ENCODE results near the gene CTNNB1. TPM values are rescaled to one million over a fixed set of nuclear protein-coding genes. Genes with fewer than 3 reads are reported as not detected.
A peak's percentile ranks its signal among the peaks of the same experiment; 100 is the strongest.

The CTNNB1 gene
- total RNA-seq, 1 donor from 2014 or later = 1,006 TPM

DNA sequence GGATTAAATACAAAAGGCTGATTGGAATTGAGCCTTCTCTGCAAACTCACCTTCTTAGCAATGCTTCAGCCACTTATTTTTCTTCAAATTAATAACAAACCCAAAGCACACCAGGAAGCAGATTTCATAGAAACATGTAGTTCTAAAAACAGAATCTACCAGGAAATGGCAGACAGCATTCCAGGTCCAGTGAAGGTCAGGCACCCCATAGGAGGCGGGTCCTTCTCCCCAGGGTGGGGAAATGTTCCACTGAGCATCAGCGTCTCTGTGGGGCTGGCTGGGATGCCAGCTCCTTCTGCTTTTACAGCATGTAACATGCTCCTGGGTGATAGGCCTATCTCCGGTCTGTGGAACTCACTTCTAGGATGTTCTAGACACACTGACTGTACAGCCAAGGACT, 49.2 kb downstream of the CTNNB1 start:
- no peaks in the 10 kb centered on the region for H3K27me3 ChIP-seq (ENCODE audit: control insufficient read depth, insufficient read depth, low read length)
- FAIRE-seq (no peak), DNase-seq (ENCODE audit: low read depth) (no peak)
- H3K4me3 ChIP-seq (ENCODE audit: low read depth, low read length) = no peak overlapping the region
- TF ChIP-seq, protein P1, sequence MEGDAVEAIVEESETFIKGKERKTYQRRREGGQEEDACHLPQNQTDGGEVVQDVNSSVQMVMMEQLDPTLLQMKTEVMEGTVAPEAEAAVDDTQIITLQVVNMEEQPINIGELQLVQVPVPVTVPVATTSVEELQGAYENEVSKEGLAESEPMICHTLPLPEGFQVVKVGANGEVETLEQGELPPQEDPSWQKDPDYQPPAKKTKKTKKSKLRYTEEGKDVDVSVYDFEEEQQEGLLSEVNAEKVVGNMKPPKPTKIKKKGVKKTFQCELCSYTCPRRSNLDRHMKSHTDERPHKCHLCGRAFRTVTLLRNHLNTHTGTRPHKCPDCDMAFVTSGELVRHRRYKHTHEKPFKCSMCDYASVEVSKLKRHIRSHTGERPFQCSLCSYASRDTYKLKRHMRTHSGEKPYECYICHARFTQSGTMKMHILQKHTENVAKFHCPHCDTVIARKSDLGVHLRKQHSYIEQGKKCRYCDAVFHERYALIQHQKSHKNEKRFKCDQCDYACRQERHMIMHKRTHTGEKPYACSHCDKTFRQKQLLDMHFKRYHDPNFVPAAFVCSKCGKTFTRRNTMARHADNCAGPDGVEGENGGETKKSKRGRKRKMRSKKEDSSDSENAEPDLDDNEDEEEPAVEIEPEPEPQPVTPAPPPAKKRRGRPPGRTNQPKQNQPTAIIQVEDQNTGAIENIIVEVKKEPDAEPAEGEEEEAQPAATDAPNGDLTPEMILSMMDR (IDR thresholded peaks at IDR 0.05; ENCODE audit: insufficient read depth, low read length, severe bottlenecking) = no peak
- no peaks in the 10 kb centered on the region for H3K36me3 ChIP-seq (ENCODE audit: control insufficient read depth, insufficient read depth, low read length)

DNA sequence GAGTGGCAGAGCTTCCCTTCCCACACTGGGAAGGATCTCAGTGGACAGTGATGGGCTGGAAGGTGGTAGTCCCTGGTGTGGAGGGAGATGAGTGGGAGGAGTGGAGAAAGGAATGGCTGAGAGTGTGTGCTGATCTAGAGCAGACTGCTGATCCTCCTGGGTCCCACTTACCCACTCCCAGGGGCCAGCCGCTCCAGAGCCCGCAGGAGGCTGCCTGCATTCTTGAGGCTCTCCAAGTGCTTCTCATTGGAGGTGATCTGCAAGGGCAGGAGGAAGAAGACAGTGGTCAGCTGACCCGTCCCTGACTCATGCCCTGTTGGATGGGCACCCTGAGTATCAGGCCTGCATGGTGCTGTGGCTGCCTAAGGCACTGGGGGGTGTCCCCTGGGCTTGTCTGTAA, 50.0 kb downstream of the CTNNB1 start:
- TF ChIP-seq, protein P1 (IDR thresholded peaks at IDR 0.05; ENCODE audit: insufficient read depth, low read length, severe bottlenecking) = no peak
- FAIRE-seq (no peak), DNase-seq (ENCODE audit: low read depth) (no peak)
- no peak overlapping the region for H3K4me3 ChIP-seq (ENCODE audit: low read depth, low read length)
- no peaks in the 10 kb centered on the region for H3K27me3 ChIP-seq (ENCODE audit: control insufficient read depth, insufficient read depth, low read length)
- H3K36me3 ChIP-seq (ENCODE audit: control insufficient read depth, insufficient read depth, low read length) = no peaks in the 10 kb centered on the region

GRCh38 chr3:41250825-41251224, 51.5 kb downstream of the CTNNB1 start:
- H3K27me3 ChIP-seq (ENCODE audit: control insufficient read depth, insufficient read depth, low read length) = no peaks in the 10 kb centered on the region
- TF ChIP-seq, protein P1 (IDR thresholded peaks at IDR 0.05; ENCODE audit: insufficient read depth, low read length, severe bottlenecking) = no peak
- H3K4me3 ChIP-seq (ENCODE audit: low read depth, low read length) = no peak overlapping the region
- no peaks in the 10 kb centered on the region for H3K36me3 ChIP-seq (ENCODE audit: control insufficient read depth, insufficient read depth, low read length)
- DNase-seq (ENCODE audit: low read depth) (no peak), FAIRE-seq (no peak)

DNA sequence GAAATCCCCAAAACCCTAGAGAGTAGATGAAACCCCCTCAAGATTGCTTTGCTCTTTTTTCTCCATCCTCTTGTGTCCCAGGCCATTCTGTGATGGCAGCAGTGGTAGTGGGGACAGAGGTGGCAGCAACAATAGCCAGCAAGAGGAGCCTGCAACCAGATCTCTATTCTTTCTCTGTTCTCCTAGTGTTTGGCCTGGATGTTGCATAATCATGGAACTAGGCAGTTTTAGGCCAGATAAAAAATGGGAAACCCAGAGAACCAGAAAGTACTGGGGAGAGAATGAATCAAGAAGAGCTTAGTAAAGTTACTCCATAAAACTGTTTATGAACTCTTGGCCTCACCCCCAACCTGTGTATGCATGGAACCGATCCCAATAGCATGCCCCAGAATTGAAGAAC, 52.3 kb downstream of the CTNNB1 start:
- no peak for FAIRE-seq
- DNase-seq (ENCODE audit: low read depth) = no peak
- no peaks in the 10 kb centered on the region for H3K36me3 ChIP-seq (ENCODE audit: control insufficient read depth, insufficient read depth, low read length)
- no peaks in the 10 kb centered on the region for H3K27me3 ChIP-seq (ENCODE audit: control insufficient read depth, insufficient read depth, low read length)
- TF ChIP-seq, protein P1 (IDR thresholded peaks at IDR 0.05; ENCODE audit: insufficient read depth, low read length, severe bottlenecking) = no peak
- H3K4me3 ChIP-seq (ENCODE audit: low read depth, low read length) = no peak overlapping the region

GRCh38 chr3:41258239-41258800, 59.0 kb downstream of the CTNNB1 start:
- TF ChIP-seq, protein P1 (IDR thresholded peaks at IDR 0.05; ENCODE audit: insufficient read depth, low read length, severe bottlenecking) = no peak
- no peaks in the 10 kb centered on the region for H3K27me3 ChIP-seq (ENCODE audit: control insufficient read depth, insufficient read depth, low read length)
- DNase-seq (ENCODE audit: low read depth) (no peak), FAIRE-seq (no peak)
- H3K4me3 ChIP-seq (ENCODE audit: low read depth, low read length) = no peak overlapping the region
- no peaks in the 10 kb centered on the region for H3K36me3 ChIP-seq (ENCODE audit: control insufficient read depth, insufficient read depth, low read length)

- Histone ChIP-seq H3K27me3 (ENCODE audit: control insufficient read depth, insufficient read depth, low read length) (no peaks in the 10 kb centered on the region), H3K4me3 (ENCODE audit: low read depth, low read length) (no peak overlapping the region), H3K36me3 (ENCODE audit: control insufficient read depth, insufficient read depth, low read length) (no peaks in the 10 kb centered on the region)
- DNase-seq (ENCODE audit: low read depth) (peak; percentile 35), FAIRE-seq (no peak)
- TF ChIP-seq, protein P1 (IDR thresholded peaks at IDR 0.05; ENCODE audit: insufficient read depth, low read length, severe bottlenecking) = no peak
Measured at GRCh38 chr3:41259449-41260062, 60.3 kb downstream of the CTNNB1 start.

All from bronchial epithelial cell (primary cell).